ENCODE results near the gene COQ4.

Gene COQ4

GRCh38 chr9:128342971-128343680, 20.5 kb downstream of the COQ4 start:
- DNase-seq = no peak

- no peak for DNase-seq
These were observed 21.2 kb downstream of the COQ4 start for GRCh38 chr9:128343855-128344254.

- no peak for DNase-seq
These were observed 22.4 kb downstream of the COQ4 start for GRCh38 chr9:128344931-128345605.

GRCh38 chr9:128349125-128349524, 26.5 kb downstream of the COQ4 start:
- no peak for DNase-seq

GRCh38 chr9:128349772-128350171, 27.1 kb downstream of the COQ4 start:
- DNase-seq = no peak

- no peak for DNase-seq
These were observed 32.8 kb downstream of the COQ4 start for GRCh38 chr9:128355451-128355850.

GRCh38 chr9:128358090-128358489, 35.5 kb downstream of the COQ4 start:
- no peak for DNase-seq

- no peak for DNase-seq
These were observed 36.2 kb downstream of the COQ4 start for GRCh38 chr9:128358861-128359260.

GRCh38 chr9:128360826-128361225, 38.2 kb downstream of the COQ4 start:
- DNase-seq = no peak

GRCh38 chr9:128361296-128361985, 38.8 kb downstream of the COQ4 start:
- DNase-seq = no peak

- DNase-seq = peak; percentile 52 to 65
These were observed 39.5 kb downstream of the COQ4 start for GRCh38 chr9:128361986-128362646.

GRCh38 chr9:128362774-128363173, 40.1 kb downstream of the COQ4 start:
- no peak for DNase-seq

GRCh38 chr9:128365525-128365924, 42.9 kb downstream of the COQ4 start:
- DNase-seq = no peak

GRCh38 chr9:128369024-128369706, 46.5 kb downstream of the COQ4 start:
- DNase-seq = no peak

- no peak for DNase-seq
These were observed 47.7 kb downstream of the COQ4 start for GRCh38 chr9:128370367-128370751.

GRCh38 chr9:128370752-128371629, 48.4 kb downstream of the COQ4 start, which contains the start of gene URM1:
URM1 (plus strand) TSS chr9:128371374; CDS start chr9:128371381, 7 bp downstream.
- DNase-seq = peak; percentile 93

- no peak for DNase-seq
These were observed 49.0 kb downstream of the COQ4 start for GRCh38 chr9:128371630-128372117.

- DNase-seq = no peak
These were observed 49.6 kb downstream of the COQ4 start for GRCh38 chr9:128372188-128372641.

- no peak for DNase-seq
These were observed 50.1 kb downstream of the COQ4 start for GRCh38 chr9:128372784-128373183.

GRCh38 chr9:128374221-128374675, 51.6 kb downstream of the COQ4 start:
- no peak for DNase-seq

- DNase-seq = no peak
These were observed 53.2 kb downstream of the COQ4 start for GRCh38 chr9:128375865-128376264.
